Fibroblast of the aortic adventitia (primary cell): Measurements from ENCODE around the gene PRAMEF14. TPM values are rescaled to one million over a fixed set of nuclear protein-coding genes. Genes with fewer than 3 reads are reported as not detected.
"Not testable (repeated sequence)": the region's sequence is repeated elsewhere in the genome, so short reads cannot be mapped to it uniquely, and the experiment has no call there.

Experiments used
- DNase-seq: peaks from one replicate; pipeline ENCODE4 v3.0.0-alpha.2; 2010; ENCODE audit warnings: low read depth
- H3K4me3 ChIP-seq: 2 replicates; pipeline ENCODE4 v1.5.1; 2011; ENCODE audit warnings: low read depth, mild to moderate bottlenecking, control low read depth, low read length, moderate library complexity
- total RNA-seq: library from RNA; depleted of rRNA; stranded (reverse); fragments of >200 nt; gene quantifications from 2 replicates; pipeline ENCODE4 v1.2.3, GENCODE V29; 2012; ENCODE audit warnings: low replicate concordance

The PRAMEF14 gene
- total RNA-seq, 1 donor: not detected

DNA sequence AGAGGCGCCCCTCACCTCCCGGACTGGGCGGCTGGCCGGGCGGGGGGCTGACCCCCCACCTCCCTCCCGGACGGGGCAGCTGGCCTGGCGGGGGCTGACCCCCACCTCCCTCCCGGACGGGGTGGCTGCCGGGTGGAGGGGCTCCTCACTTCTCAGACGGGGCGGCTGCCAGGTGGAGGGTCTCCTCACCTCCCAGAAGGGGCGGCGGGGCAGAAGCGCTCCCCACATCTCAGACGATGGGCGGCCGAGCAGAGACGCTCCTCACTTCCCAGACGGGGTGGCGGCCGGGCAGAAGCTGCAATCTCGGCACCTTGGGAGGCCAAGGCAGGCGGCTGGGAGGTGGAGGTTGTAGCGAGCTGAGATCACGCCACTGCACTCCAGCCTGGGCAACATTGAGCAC, 48.2 kb downstream of the PRAMEF14 start:
- not testable (repeated sequence) for H3K4me3 ChIP-seq

DNA sequence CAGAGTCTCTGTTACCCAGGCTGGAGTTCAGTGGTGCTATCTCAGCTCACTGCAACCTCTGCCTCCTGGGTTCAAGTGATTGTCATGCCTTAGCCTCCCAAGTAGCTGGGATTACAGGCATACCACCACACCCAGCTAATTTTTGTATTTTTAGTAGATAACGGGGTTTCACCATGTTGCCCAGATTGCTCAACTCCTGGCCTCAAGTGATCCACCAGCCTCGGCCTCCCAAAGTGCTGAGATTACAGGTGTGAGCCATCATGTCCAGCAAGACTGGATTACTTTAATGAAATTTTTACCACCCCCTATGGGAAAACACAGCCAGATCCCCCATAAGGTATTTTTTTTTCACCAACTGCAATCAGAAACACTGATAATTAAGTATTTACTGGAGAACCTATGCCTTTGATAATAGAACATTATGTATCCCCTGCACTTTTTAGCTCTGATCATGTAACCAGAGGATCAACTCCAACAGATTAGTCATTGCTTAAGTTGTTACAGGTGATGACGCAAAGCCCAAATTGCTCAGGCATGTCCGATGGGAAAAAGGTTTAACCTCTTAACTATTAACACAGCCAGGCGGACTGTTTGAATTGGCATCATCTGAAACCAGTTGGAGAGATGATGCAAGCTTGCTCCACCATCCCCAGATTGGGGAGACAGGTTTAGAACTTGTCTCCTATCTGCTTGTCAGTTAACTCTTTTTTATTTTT, 49.6 kb downstream of the PRAMEF14 start:
- DNase-seq, H3K4me3 ChIP-seq: not testable (repeated sequence)

More for the DNA sequence above, 48.2 kb downstream of the PRAMEF14 start:
- DNase-seq: not testable (repeated sequence)

Other genes starting within 250 kb of the PRAMEF14 start
- gene HNRNPCL2, start 230.3 kb downstream of the PRAMEF14 start, total RNA-seq: not detected in 2 replicates
- gene PRAMEF26, start 191.1 kb downstream of the PRAMEF14 start, total RNA-seq: not detected in 2 replicates
- not detected in 2 replicates for gene HNRNPCL4, start 181.5 kb downstream of the PRAMEF14 start, total RNA-seq
- gene PRAMEF9, start 175.3 kb downstream of the PRAMEF14 start, total RNA-seq: not detected in 2 replicates
- not detected in 2 replicates for gene PRAMEF13, start 145.7 kb downstream of the PRAMEF14 start, total RNA-seq
- gene PRAMEF18, start 121.0 kb downstream of the PRAMEF14 start, total RNA-seq: not detected in 2 replicates
- not detected in 2 replicates for gene PRAMEF5, start 92.9 kb downstream of the PRAMEF14 start, total RNA-seq
- not detected in 2 replicates for gene PRAMEF8, start 62.0 kb downstream of the PRAMEF14 start, total RNA-seq
- not detected in 2 replicates for gene PRAMEF33, start 43.6 kb downstream of the PRAMEF14 start, total RNA-seq
- gene PRAMEF15, start 31.6 kb downstream of the PRAMEF14 start, total RNA-seq: not detected in 2 replicates
- not detected in 2 replicates for gene PRAMEF19, start 24.8 kb upstream of the PRAMEF14 start, total RNA-seq
- gene PRAMEF17, start 42.5 kb upstream of the PRAMEF14 start, total RNA-seq: not detected in 2 replicates
- not detected in 2 replicates for gene PRAMEF20, start 63.3 kb upstream of the PRAMEF14 start, total RNA-seq
- gene LRRC38, start 166.9 kb upstream of the PRAMEF14 start, total RNA-seq: not detected in 2 replicates
- 2.0 and 17.6 TPM in 2 replicates for gene PDPN, start 236.7 kb upstream of the PRAMEF14 start, total RNA-seq